CD4-positive, alpha-beta T cell treated with Interferon gamma for 1 hour (primary cell): Measurements from ENCODE around the gene PTPRS.
"Not testable (repeated sequence)": the region's sequence is repeated elsewhere in the genome, so short reads cannot be mapped to it uniquely, and the experiment has no call there.

ENCODE experiments used
- DNase-seq: peaks from one replicate; pipeline ENCODE4 v3.0.0-alpha.2; 2020

The PTPRS gene

DNA sequence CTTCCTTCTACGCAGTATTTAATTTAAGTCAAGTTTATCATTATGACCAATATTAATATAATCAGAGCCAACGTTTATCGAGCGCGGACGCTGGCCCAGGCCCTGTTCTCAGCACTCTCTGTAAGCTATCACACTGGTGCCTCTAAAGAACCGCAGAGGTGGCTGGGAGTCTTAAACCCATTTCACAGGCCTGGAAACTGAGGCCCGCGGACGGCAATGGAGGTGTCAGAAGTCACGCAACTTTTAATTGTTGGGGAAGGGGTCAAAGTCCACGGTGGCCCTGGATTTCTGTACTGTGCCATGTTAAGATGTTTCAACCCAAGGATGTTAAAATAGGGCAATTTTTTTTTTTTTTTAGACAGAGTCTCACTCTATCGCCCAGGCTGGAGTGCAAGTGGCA lies 8.8 kb downstream of the PTPRS start:
- DNase-seq, result no peak

DNA sequence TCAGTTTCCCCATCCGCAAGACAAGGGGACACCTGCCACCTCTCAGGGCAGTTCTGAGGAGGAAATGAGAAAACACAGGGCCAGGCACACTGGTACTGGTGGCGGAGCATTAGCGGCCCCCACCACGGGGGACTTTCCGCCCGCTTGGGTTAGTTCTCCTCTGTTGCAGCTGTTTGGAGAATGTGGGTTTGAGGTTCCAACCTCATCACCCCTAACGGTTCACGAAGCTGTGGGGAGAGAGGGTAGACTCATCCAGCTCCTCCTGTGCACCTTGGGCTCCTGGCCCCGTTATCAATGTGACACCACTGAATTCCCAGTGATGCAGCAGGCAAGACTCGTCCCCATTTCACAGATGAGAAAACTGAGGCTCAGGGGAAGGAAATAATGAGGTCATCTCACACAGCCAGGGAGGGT lies 10.3 kb downstream of the PTPRS start:
- peak; percentile 13 for DNase-seq

DNA sequence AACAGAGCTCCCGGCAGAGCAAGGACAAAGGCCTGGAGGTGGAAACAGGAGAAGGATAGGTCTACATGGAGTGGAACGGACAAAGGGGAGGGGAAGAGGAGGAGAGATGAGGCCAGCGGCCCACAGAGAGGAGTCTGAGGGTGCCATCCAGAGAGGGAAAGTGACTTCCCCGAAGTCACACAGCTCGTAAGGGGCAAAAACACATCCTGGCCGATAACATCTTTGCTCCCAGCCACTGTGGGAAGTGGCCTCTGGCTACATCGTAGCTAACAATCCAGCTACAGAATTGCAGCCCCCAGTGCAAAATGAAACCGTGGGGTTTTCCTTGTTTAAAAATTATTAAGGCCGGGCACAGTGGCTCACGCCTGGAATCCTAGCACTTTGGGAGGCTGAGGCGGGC lies 11.5 kb downstream of the PTPRS start:
- no peak for DNase-seq

DNA sequence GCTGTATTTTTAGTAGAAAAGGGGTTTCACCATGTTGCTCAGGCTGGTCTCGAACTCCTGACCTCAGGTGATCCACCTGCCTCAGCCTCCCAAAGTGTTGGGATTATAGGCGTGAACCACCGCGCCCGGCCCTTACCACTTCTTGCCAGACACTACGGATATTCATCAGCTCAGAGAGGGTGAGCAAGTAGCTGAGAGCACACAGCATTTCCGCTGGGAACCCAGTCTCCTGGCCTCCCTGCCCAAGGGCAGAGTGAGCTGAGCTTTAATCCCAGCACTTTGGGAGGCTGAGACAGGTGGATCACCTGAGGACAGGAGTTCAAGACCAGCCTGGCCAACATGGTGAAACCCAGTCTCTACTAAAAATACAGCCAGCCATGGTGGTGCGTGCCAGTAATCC lies 12.2 kb downstream of the PTPRS start:
- DNase-seq, result not testable (repeated sequence)

DNA sequence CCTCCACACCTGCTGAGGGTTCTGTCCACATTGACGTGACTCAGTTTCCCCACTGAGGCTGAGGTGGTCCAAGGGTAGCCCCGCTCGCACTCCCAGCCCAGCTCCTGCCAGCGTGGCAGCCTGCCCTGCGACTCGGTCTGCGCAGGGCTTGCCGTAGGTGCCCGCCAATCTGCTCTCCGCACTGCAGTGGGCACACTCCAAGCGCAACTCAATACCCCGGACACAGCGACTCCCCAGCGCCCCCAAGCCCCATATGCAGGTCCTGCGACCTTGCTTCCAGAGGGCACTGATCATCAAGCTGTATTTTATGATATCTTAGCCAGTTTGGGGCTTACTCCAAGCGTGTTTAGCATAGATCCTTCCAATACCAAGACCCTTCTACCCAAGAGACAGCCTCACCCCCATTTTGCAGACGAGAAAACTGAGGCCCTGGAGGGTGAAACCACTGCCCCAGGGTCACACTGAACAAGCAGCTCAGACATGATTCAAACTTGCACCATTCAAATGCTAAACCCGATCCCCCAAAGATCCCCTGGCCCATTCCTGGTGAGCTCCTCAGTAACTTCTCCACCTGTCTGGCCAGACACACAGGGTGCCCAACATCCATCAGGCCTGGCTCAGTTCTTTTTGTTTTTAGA lies 13.5 kb downstream of the PTPRS start:
- no peak for DNase-seq

DNA sequence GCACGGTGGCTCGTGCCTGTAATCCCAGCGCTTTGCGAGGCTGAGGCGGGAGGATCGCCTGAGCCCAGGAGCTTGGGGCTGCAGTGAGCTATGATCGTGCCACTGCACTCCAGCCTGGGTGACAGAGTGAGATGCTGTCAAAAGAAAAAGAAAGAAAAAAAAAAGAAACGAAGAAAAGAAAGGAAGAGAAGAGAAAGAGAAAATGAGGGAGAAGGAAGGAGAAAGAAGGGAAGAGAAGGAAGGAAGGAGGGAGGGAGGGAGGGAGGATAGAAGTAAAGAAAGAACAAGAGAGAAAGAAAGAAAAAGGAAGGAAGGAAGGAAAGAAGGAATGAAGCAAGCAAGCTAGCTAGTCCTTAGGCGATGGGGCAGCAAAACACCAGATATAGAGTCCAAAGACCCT lies 14.1 kb downstream of the PTPRS start:
- DNase-seq, result no peak

DNA sequence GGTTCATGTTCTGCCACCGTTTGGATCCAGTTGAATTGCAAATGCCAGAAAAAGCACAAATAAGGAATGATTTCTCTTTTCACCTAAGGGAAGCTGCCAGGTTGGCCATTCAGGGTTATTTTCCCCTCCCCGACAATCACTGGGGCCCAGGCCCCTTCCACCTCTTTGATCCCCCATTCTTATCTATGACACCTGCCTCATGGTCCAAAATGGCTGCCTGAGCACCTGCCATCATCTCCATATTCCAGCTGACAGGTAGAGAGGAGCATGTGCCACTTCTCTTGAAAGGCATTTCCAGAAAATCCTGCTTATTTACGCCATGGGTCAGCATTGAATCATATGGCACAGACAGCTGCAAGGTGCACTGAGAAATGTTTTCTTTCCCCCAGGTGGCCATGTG lies 15.7 kb downstream of the PTPRS start:
- DNase-seq, result no peak

DNA sequence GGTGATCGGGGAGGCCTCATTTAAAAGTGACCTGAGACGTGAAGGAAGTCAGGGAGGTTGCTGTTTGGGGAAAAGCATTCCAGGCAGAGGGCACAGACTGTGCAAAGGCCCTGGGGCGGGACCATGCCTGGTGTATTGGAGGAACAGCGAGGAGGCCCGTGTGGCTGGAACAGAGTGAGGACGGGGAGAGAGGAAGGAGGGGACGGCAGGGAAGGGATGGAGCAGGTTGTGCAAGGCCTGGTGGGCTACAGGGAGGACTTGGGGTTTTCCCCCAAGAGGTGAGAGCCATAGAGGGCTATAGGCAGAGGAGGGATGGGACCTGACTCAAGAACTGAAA lies 17.2 kb downstream of the PTPRS start:
- DNase-seq, result no peak

DNA sequence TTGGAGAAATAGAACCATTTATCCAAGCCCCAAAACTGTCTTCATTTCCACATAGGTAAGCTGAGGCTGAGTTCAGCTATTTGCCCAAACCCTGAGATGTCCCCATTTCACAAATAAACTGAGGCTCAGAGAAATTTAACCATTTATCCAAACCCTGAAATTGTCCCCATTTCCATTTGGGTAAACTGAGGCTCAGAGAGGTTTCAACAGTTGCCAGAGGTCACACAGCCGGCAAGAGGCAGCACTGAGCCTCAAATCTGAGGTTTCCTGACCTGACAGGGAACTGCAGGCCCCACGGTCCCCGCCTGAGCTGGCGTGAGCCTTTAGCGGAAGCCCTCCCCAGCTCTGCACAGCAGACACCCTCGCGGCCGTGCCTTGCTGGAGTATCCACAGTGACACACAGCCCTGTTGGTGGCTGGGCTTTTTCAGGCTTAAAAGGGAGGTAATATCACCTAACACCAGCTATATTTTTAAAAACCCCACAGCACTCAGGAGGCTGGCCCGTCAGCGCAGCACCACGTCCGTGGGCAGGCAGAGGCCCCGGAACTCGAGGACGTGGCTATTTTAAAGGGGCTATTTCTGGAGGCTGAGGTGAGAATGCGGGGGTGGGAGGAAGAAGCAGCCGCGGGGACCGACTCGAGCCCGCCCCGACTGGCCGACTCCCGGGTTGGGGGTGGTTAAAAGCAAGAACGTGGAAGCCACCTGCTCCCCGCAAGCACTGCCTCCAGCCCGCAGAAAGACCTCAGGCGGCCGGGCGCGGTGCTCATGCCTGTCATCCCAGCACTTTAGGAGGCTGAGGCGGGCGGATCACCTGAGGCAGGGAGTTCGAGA lies 18.5 kb downstream of the PTPRS start:
- peak; percentile 32 for DNase-seq

DNA sequence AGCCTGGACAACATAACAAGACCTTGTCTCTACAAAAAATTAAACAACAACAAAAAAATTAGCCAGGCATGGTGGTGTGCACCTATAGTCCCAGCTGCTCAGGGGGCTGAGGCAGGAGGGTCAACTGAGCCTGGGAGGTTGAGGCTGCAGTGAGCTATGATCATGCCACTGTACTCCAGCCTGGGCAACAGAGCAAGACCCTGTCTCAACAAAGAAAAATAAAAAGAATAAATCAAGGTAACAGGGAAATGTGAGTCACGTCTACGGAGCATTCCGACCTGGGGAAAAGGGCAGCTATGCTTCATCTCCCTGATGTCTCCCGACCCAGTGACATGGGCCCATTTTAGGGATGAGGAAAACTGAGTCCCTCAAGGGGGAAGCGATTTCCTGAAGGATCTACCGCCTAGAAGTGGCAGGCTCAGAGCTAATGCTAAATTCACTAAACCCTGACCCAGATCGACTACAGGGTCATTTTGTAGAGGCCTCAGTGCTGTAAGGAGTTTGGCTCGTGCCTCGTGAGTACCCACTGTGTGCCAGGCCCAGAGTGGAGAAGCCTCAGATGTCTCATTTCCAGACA lies 19.5 kb downstream of the PTPRS start:
- no peak for DNase-seq

DNA sequence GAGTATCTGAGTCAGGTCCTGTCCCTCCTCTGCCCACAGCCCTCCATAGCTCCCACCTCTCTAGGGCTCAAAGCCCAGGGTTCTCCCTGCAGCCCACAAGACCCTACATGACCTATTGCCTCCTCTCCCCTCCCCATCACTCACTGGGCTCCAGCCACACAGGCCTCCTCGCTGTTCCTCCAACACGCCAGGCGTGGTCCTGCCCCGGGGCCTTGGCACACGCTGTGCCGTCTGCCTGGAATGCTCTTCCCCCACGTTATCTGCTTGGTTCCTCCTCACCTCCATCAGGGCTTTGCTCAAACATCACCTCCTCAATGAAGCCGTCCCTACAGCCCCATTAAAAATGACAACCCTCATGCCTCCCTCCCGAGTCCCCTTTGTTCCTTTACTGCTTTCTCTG lies 21.1 kb downstream of the PTPRS start:
- no peak for DNase-seq

DNA sequence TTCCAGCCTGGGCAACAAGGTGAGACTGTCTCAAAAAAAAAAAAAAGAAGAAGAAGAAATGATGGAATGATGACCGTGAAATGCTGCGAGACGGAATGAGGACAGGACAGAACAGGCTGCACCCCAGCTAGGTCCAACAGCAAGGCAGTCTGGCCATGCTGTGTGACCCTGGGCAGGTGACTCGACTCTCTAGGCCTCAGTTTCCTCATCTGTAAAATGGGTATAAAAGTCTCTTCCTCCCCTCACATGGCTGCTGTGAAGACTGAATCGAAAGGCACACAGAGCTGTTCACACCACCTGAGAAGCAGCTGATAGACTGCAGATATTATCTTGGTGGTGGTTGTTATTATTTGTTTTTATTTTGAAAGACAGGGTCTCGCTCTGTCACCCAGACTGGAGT lies 22.3 kb downstream of the PTPRS start:
- no peak for DNase-seq

DNA sequence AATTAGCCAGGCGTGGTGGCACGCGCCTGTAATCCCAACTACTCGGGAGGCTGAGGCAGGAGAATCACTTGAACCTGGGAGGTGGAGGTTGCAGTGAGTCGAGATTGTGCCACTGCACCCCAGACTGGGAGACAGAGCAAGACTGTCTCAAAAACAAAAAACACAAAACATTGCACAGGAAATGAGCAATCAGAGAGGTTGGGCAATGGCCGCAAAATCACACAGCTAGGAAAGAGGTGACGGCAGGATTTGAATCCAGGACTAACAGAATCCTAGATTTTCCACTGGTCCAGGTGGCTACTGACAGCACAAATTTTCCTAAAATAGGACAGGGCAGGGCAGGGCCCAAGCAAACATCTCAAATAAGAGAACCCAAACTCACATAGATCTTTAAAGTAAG lies 23.3 kb downstream of the PTPRS start:
- DNase-seq, result no peak

DNA sequence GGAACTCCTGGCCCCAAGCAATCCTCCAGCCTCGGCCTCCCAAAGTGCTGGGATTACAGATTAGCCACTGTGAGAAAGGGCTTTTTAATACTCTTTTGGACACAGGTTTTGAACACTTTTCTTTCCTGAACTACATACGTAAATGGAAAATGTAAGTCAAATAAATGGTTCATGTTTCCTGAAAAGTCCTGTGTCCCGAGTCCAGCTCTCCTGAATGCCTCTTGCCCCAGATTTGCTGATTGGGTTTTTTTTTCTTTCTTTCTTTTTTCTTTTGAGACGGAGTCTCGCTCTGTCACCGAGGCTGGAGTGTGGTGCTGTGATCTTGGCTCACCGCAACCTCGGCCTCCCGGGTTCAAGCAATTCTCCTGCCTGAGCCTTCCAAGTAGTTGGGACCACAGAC lies 24.5 kb downstream of the PTPRS start:
- DNase-seq, result no peak

DNA sequence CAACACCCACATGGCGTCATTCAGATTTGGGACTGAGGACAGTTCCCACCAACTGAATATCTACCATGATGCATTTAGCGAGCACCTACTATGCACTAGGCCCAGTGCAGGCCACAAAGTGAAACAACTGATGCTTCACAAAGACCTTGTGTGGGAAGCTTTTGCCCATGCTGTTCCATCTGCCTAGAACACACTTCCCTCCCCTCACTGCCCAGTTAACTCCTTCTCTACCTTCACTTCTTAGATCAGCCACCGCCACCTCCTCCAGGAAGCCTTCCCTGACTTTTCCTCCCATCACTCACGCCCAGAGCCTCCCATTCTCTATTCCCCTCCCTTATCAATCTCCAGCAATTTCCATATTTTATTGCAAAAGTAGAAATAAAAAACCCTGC lies 25.7 kb downstream of the PTPRS start:
- no peak for DNase-seq

DNA sequence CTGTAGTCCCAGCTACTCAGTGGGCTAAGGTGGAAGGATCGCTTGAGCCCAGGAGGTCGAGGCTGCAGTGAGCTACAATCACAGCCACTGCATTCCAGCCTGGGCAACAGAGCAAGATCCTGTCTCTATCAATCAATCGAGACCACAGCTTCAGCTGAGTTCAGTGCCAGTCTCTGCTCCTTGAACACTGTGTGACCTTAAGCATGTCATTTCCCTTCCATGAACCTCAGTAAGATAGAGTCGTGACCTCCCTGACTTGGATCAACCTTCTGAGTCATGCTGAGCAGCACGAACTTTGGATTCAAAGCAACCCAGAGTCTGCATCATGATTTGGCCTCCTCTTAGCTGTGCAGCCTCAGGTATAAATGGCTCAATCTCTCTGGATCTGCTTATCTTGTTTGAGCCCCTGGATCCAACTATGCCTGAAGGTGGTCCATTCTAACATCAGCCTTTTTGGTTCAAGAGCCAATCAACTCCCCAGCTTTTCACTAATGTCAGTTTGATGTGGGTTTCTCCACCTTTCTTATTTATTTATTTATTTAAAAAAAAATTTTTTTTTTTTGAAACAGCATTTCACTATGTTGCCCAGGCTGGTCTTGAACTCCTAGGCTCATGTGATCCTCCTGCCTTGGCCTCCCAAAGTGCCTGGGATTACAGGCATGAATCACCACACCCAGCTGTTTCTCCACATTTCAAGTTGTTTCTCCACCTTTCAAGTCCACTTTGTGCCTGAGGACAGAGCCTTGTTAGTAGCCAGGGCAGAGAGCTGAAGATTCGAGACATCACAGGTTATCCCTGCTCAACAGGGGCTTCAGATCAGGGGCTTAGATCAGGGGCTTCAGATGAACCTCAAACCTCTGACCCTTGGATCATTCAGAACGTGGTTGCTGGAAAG lies 26.4 kb downstream of the PTPRS start:
- no peak for DNase-seq

DNA sequence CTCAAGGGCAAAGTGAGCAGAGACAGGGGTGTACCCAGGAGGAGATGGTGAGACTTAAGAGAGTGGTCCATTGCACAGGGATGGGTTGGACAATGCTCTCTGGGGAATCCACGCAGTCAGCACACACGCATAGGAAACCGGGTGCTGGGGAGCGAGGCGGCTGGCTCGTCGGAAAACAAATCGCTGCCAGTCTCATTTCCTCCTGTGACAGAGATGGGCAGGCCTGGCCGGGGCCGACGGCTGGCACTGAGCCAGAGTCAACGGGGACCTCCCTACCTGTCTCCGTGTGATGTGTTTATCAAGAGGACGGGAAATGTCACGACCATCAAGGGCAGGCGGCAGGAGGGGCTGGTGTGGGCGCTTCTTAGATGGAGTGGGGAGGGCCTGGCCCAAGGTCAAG lies 27.3 kb downstream of the PTPRS start:
- DNase-seq, result peak; percentile 49

DNA sequence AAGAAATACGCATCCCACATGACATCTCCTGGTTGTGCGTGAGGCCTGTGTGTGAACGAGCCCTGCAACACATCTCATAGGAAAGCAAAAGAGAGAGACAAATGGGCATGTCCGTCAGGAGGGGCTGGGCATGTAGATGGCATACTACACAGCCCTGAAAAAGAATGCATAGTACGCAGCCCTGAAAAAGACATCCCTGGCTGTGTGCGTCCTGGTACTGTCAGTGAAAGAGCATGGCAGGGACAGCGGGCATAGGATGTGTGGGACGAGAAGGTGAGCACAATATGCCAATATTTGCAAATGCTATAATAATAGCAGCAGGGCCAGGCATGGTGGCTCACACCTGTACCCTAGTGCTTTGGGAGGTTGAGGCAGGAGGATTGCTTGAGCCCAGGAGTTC lies 28.6 kb downstream of the PTPRS start:
- DNase-seq, result no peak

DNA sequence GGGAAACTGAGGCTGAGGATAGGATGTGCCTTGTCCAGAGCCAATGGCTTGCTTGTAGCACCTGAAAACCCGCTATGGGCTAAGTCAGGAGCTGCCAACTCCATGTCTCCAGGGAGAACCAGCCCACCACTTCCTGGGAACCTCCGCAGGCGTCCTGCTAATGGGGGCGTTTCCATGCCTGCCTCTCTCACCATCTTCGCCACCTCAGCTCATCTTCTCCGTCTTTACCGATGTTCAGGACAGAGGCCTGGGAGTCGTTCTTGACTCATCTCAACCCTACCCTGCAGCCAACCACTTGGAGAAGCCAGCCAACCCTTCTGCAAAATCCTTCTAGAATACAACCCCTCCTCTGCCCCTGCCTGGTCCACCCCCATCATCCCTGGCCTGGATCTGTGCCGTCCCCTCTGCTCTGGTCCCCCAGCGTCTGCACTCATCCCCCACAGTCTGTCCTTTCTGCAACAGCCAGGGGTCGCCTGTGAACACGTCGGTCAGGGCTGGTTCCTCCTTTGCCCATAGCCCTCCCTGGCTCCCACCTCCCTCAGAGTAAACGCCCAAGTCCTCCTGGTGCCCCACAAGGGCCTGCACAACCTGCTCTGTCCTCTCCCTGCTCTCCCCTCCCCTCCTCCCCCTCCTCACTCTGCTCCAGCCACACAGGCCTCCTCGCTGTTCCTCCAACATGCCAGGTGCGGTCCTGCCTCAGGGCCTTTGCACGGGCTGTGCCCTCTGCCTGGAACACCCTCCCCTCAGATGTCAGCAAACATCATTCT lies 31.0 kb downstream of the PTPRS start:
- no peak for DNase-seq

DNA sequence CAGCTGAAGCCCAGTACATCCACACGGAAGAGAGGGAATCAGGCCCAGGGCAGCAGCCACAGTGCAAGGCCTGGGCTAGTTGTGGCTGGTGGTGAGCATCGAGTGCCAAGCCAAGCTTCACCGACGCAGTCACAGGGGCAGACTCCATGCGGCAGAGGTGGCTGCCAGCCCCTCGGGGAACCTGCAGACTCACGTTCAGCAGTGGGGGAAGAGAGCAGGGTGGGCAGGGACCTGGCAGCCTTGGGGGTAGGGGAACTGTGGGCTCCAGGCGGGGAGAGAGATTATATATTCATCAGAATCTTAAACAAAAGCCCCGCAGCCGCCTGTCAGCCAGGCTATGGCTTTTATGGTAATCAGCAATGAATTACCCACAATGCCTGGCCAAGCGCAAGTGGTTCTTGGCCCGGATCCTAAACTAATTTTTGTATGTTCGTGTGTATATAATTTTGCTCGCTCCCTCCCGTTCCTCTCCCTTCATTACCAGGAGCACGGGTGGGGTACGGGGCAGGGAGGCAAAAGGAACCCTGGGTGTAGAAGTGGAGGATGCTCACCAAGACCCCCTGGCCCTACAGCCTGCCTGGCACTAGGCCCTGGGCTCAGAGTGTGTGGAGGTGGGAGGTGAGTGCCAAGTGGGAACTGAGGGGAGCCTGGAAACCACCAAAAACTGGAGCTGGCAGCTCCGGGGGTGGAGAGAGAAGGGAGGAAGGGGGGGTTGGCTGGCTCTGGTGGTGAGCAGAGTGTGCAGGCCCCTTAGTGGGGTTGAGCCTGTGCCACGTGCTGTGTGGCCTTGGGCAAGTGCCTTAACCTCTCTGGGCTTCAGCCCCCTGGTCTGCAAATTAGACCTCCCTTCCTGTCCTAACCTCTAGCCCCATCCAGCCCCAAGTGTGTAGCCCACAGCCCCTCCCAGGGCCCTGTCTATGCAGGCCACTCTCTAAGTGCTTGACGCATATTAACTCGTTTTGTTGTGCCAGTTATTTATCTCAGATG lies 31.9 kb downstream of the PTPRS start:
- no peak for DNase-seq

DNA sequence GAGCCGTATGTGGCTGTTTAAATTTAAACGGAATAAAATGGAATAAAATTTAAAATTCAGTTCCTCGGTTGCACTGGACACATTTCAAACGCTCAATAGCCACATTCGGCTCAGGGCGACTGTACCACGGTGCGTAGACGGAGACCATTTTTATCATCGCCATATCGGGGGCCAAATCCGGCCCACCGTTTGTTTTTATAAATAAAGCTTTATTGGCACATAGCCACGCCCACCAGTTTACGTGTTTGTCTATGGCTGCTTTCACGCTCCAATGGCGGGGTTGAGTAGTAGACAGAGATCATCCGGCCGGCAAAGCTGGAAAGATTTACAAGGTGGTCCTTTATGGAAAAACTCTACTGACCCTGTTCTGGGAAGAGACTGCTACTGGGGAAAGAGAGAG lies 33.0 kb downstream of the PTPRS start:
- DNase-seq, result no peak
